ENCODE measurements around the gene SNUPN. TPM values are rescaled to one million over a fixed set of nuclear protein-coding genes. Genes with fewer than 3 reads are reported as not detected.

The SNUPN gene
- total and polyA plus RNA-seq, 10 of the 15 experiments (the other 5 are each of a cell fraction or from before 2014, with no cell fraction given), result 19.0 to 50.3 (median 32.5) TPM

- Histone ChIP-seq H3K79me2 (ENCODE audit: control insufficient read depth, insufficient read depth, low read length) (no peaks in the 10 kb centered on the region), H3K4me1 (ENCODE audit: control insufficient read depth, insufficient read depth, low read length) (no peaks in the 10 kb centered on the region), H2AFZ (ENCODE audit: control insufficient read depth, low read depth, low read length) (no peak overlapping the region), H3K4me3 (no peak overlapping the region), H3K36me3 (ENCODE audit: control insufficient read depth in 2 of 2, insufficient read depth in 2 of 2, low read length in 1 of 2) (no peaks in the 10 kb centered on the region), H4K20me1 (ENCODE audit: control insufficient read depth, insufficient read depth) (no peaks in the 10 kb centered on the region), H3K9me3 (replicated peaks; ENCODE audit: control insufficient read depth, insufficient read depth, low read length) (no peaks in the 10 kb centered on the region), H3K4me2 (ENCODE audit: control insufficient read depth, insufficient read depth) (no peak overlapping the region), H3K9ac (ENCODE audit: control insufficient read depth, insufficient read depth, low read length) (no peak overlapping the region), H3K27me3 (replicated peaks in 1 of 2; ENCODE audit: control insufficient read depth in 2 of 2, insufficient read depth in 2 of 2, low read length in 1 of 2) (peaks cover 0 to 2% of the 10 kb centered on the region in 2 experiments; a peak in 3 of 4 replicates), H3K27ac (ENCODE audit: control insufficient read depth, insufficient read depth) (no peak overlapping the region)
- in situ Hi-C loops (cut with MboI), result loop anchor here (25.0 kb wide), 1 partner anchor 658 kb away; the partner anchor contains the start of gene PPCDC
- RAD21 ChIA-PET (ENCODE audit: unreplicated experiment), result no interaction called here
- WGBS (ENCODE audit: insufficient coverage, insufficient replicate concordance, low lambda C conversion rate, missing lambda C conversion rate), result 34% methylated on average over 6 of the region's 6 CpGs
- SMC1A ChIA-PET (ENCODE audit: uncharacterized antibody, unreplicated experiment), result no interaction called here
- POLR2A ChIA-PET, result no interaction called here
- BruUV-seq (replicated peaks), result no TSS peak
- FAIRE-seq (no peak), DNase-seq (ENCODE audit: low read depth, low spot score) (no peak), ATAC-seq (no peak)
- TF ChIP-seq E4F1 (IDR thresholded peaks at IDR 0.05; ENCODE audit: borderline replicate concordance, partially characterized antibody) (no peak), TCF7 (IDR thresholded peaks at IDR 0.05; ENCODE audit: borderline replicate concordance) (no peak), ZNF622 (IDR thresholded peaks at IDR 0.05) (no peak), IKZF1 (conservative IDR thresholded peaks at IDR 0.05) (no peak), E2F8 (IDR thresholded peaks at IDR 0.05; ENCODE audit: low read depth, partially characterized antibody) (no peak), NR2C2 (IDR thresholded peaks at IDR 0.05; ENCODE audit: borderline replicate concordance, control insufficient read depth, insufficient read length, low read depth) (no peak), ZBTB33 (IDR thresholded peaks at IDR 0.05) (no peak), ZSCAN29 (IDR thresholded peaks at IDR 0.05) (no peak), MTA2 (IDR thresholded peaks at IDR 0.05; ENCODE audit: low read depth) (no peak), ESRRA (IDR thresholded peaks at IDR 0.05; ENCODE audit: low read length) (no peak), SRF (IDR thresholded peaks at IDR 0.05; ENCODE audit: low read depth in 2 of 2, low read length in 2 of 2) (no peak), BHLHE40 (IDR thresholded peaks at IDR 0.05; ENCODE audit: borderline replicate concordance in 1 of 2, low read depth in 2 of 2, low read length in 1 of 2) (no peak)
- intact Hi-C loops (cut with micrococcal nuclease; ENCODE audit: unreplicated experiment), result no loop called here
- CTCF ChIA-PET, result no interaction called here
Observed at GRCh38 chr15:75669879-75670212, 44.3 kb upstream of the SNUPN start.
